T-cell (primary cell): Measurements from ENCODE around the gene BABAM2. TPM values are rescaled to one million over a fixed set of nuclear protein-coding genes. Genes with fewer than 3 reads are reported as not detected.

Experiments
- ATAC-seq, 4 experiments: fragments of 200-7000 bp in 3 of 4; fragments of 150-1000 bp in 1 of 4; cut with Tn5 transposase; replicated peaks in 1 of 4; 1 replicate in 3 of 4; 2 replicates in 1 of 4; pipeline ENCODE4 v1.10.0; 2021; ENCODE audit warnings: moderate library complexity in 3 of 4, mild to moderate bottlenecking in 2 of 4, moderate number of reproducible peaks in 1 of 4
- CTCF ChIA-PET, 2 donors: fragments of 300-600 bp; sonication (Branson Sonifier 250); formaldehyde crosslinking; loops; one replicate each; lab custom pipeline; 2022; ENCODE audit warnings: antibody characterized with exemption in 2 of 2; lab: Charles Lee
- POLR2A ChIA-PET, 2 donors: fragments of 300-600 bp; sonication (Branson Sonifier 250); formaldehyde crosslinking; loops; one replicate each; lab custom pipeline; 2022; ENCODE audit warnings: antibody characterized with exemption in 2 of 2; lab: Charles Lee
- DNase-seq, 35 experiments: peaks; one replicate each; pipeline versions ENCODE4 v3.0.0 to v3.0.0-alpha.2; 2013 to 2023
- H3K27ac ChIP-seq: one replicate; pipeline ENCODE4 v1.5.1; 2013; ENCODE audit warnings: low read length
- H3K27me3 ChIP-seq, 2 experiments: replicated peaks in 1 of 2; 1 replicate in 1 of 2; 2 replicates in 1 of 2; pipeline versions ENCODE4 v1.6.1 to v1.7.0; 2013; ENCODE audit warnings: low read length in 1 of 2, mixed read lengths in 1 of 2; ENCODE audit not compliant: control insufficient read depth in 2 of 2, insufficient read depth in 2 of 2; ENCODE audit errors: extremely low read depth in 1 of 2
- H3K36me3 ChIP-seq, 2 donors: 1 replicate in 1 of 2; 2 replicates in 1 of 2; pipeline versions ENCODE4 v1.6.1 to v1.7.0; 2013; ENCODE audit warnings: low read length in 1 of 2; ENCODE audit not compliant: control insufficient read depth in 2 of 2, insufficient read depth in 1 of 2; ENCODE audit errors: extremely low read depth in 1 of 2
- H3K4me1 ChIP-seq, 2 experiments: 1 replicate in 1 of 2; 2 replicates in 1 of 2; pipeline versions ENCODE4 v1.6.1 to v1.7.0; 2013; ENCODE audit warnings: low read length in 2 of 2, mixed read lengths in 1 of 2; ENCODE audit not compliant: insufficient read depth in 2 of 2, control insufficient read depth in 1 of 2; ENCODE audit errors: extremely low read depth in 1 of 2
- H3K4me3 ChIP-seq, 2 donors: 1 replicate in 1 of 2; 2 replicates in 1 of 2; pipeline versions ENCODE4 v1.5.1 to v1.7.0; 2013; ENCODE audit warnings: mild to moderate bottlenecking in 2 of 2, low read length in 1 of 2, moderate library complexity in 1 of 2; ENCODE audit not compliant: control insufficient read depth in 1 of 2; ENCODE audit errors: extremely low read depth in 1 of 2
- H3K9me3 ChIP-seq: 2 replicates; pipeline ENCODE4 v1.7.0; 2013
- H3K27ac Mint-ChIP-seq, 2 donors: one replicate each; pipeline ENCODE4 v1.8.0; 2020 to 2021; ENCODE audit warnings: mild to moderate bottlenecking in 2 of 2, mixed read lengths in 2 of 2
- H3K27me3 Mint-ChIP-seq, 2 donors: one replicate each; pipeline ENCODE4 v1.8.0; 2021 to 2022; ENCODE audit warnings: mixed read lengths in 2 of 2
- H3K36me3 Mint-ChIP-seq: one replicate; pipeline ENCODE4 v1.8.0; 2021; ENCODE audit warnings: mixed read lengths
- H3K4me1 Mint-ChIP-seq, 3 donors: one replicate each; pipeline ENCODE4 v1.8.0; 2020 to 2022; ENCODE audit warnings: mixed read lengths in 3 of 3, mild to moderate bottlenecking in 1 of 3
- H3K4me3 Mint-ChIP-seq, 3 donors: one replicate each; pipeline ENCODE4 v1.8.0; 2020 to 2022; ENCODE audit warnings: mild to moderate bottlenecking in 3 of 3, mixed read lengths in 3 of 3, moderate library complexity in 3 of 3
- H3K9me3 Mint-ChIP-seq, 3 donors: one replicate each; pipeline ENCODE4 v1.8.0; 2020 to 2022; ENCODE audit warnings: mixed read lengths in 3 of 3
- WGBS: methylation state at CpG from one replicate; pipeline ENCODE4 v1.1.5; 2013; ENCODE audit warnings: missing lambda C conversion rate; ENCODE audit not compliant: insufficient coverage; 5-methylcytosine and 5-hydroxymethylcytosine counted together
- total RNA-seq, 35 experiments: library from RNA in 6 of 35; stranded (reverse) in 6 of 35; fragments of 120-200 nt in 1 of 35; gene quantifications; one replicate each; pipeline versions ENCODE4 v1.2.1 to v1.2.4 and lab custom pipeline; 2013 to 2026

The BABAM2 gene
- total RNA-seq, 5 donors from 2014 or later (not counting 1 experiment from before 2014, with no cell fraction given): 28.4 to 45.2 (median 37.4) TPM

- DNase-seq: no peak
- no peaks in the 10 kb centered on the region for H3K4me1 ChIP-seq
- WGBS: 100% methylated on average over 1 of the region's 4 CpGs
- H3K36me3 Mint-ChIP-seq: peaks cover 46% of the 10 kb centered on the region
- peaks cover 16 to 25% (median 22%) of the 10 kb centered on the region in 3 donors for H3K4me1 Mint-ChIP-seq
- no peak for ATAC-seq
- H3K27ac Mint-ChIP-seq: peak overlapping the region in 1 of 2 donors; percentile 13
- H3K9me3 Mint-ChIP-seq: no peaks in the 10 kb centered on the region
- H3K9me3 ChIP-seq: no peaks in the 10 kb centered on the region
- H3K27me3 ChIP-seq: no peaks in the 10 kb centered on the region
- H3K4me3 Mint-ChIP-seq: no peak overlapping the region
- H3K36me3 ChIP-seq: peaks cover 0 to 9% of the 10 kb centered on the region in 2 donors
- H3K27ac ChIP-seq: no peak overlapping the region
- no peaks in the 10 kb centered on the region for H3K27me3 Mint-ChIP-seq
- H3K4me3 ChIP-seq: no peak overlapping the region
- CTCF ChIA-PET: no interaction called here
- POLR2A ChIA-PET: interaction anchor here in 1 of 2 donors (0.6 to 0.7 kb wide), 2 partner anchors 29 to 33 kb away, joined by 3 to 5 read pairs; no protein-coding TSS in a partner anchor
Measured at GRCh38 chr2:27925766-27926472, 35.4 kb downstream of the BABAM2 start.

DNA sequence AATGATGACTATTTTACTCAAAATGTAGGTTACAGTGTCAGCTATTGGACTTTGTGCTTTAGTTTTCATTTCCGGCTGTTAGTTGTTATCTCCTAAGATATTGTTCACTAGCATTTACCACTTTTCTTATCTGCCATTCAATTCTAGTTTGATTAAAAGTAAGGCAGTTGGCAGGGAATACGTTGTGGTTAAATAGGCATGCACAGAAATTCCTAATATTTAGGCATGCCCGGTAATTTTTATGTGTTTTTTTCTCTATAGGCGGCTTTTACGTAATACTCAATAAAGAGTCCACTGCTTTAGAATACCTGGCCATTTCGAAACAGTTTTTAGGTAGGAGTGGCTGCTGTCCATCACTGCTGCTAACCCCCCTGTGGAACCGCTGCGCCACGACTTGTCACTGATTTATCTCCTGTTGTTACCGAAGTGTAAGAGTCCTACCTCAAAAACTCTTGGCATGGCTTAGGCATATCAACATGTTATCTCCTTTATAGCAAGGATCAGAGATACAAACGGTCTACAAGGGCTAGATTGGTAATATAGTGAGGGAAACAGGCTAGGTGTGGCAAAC lies 39.5 kb downstream of the BABAM2 start:
- Histone ChIP-seq H3K36me3 (peaks cover 0 to 9% of the 10 kb centered on the region in 2 donors), H3K27me3 (no peaks in the 10 kb centered on the region), H3K27ac (no peak overlapping the region), H3K4me1 (no peaks in the 10 kb centered on the region), H3K9me3 (no peaks in the 10 kb centered on the region), H3K4me3 (no peak overlapping the region)
- ChIA-PET POLR2A (no interaction called here), CTCF (no interaction called here)
- no peak overlapping the region for H3K27ac Mint-ChIP-seq
- peaks cover 14 to 31% (median 20%) of the 10 kb centered on the region in 3 donors for H3K4me1 Mint-ChIP-seq
- 80% methylated on average over 2 of the region's 11 CpGs for WGBS
- peaks cover 57% of the 10 kb centered on the region for H3K36me3 Mint-ChIP-seq
- H3K9me3 Mint-ChIP-seq: no peaks in the 10 kb centered on the region
- no peaks in the 10 kb centered on the region for H3K27me3 Mint-ChIP-seq
- DNase-seq: no peak
- no peak for ATAC-seq
- no peak overlapping the region for H3K4me3 Mint-ChIP-seq

- Histone ChIP-seq H3K9me3 (no peaks in the 10 kb centered on the region), H3K4me3 (no peak overlapping the region), H3K27ac (no peak overlapping the region), H3K27me3 (no peaks in the 10 kb centered on the region), H3K4me1 (no peaks in the 10 kb centered on the region), H3K36me3 (peaks cover 0 to 9% of the 10 kb centered on the region in 2 donors)
- Mint-ChIP-seq H3K27ac (no peak overlapping the region), H3K4me3 (no peak overlapping the region), H3K36me3 (peaks cover 50% of the 10 kb centered on the region), H3K9me3 (no peaks in the 10 kb centered on the region), H3K27me3 (no peaks in the 10 kb centered on the region), H3K4me1 (peaks cover 5 to 16% (median 12%) of the 10 kb centered on the region in 3 donors)
- ATAC-seq (no peak), DNase-seq (no peak)
- POLR2A ChIA-PET: interaction anchor here in 1 of 2 donors (0.7 to 1.0 kb wide), 2 partner anchors 11 to 282 kb away, joined by 3 read pairs; no protein-coding TSS in a partner anchor
- CTCF ChIA-PET: interaction anchor here in 1 of 2 donors (0.6 to 0.9 kb wide), 2 partner anchors 14 to 32 kb away, joined by 3 read pairs; no protein-coding TSS in a partner anchor
- WGBS: 100% methylated on average over 1 of the region's 4 CpGs
Measured at GRCh38 chr2:27931361-27931950, 40.9 kb downstream of the BABAM2 start.

DNA sequence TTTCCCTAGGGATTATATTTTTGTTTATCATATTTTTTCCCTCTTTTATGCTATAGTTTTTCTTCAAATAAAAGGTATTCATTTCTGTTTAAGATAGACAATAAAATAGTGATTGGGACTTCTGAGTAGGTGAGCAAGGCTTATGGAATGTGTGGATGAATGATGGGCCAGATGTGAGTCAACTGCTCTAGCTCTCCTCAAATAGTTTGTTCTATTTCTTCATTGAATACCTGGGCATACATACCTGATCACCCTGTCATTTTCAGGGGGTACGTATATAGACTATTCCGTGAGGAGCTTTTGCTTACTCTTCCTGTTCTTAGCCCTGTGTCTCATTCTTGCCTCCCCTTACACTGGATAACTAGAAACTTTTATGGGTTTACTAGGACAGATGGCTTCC lies 41.9 kb downstream of the BABAM2 start:
- Histone ChIP-seq H3K4me1 (no peaks in the 10 kb centered on the region), H3K27ac (no peak overlapping the region), H3K9me3 (no peaks in the 10 kb centered on the region), H3K27me3 (no peaks in the 10 kb centered on the region), H3K4me3 (no peak overlapping the region), H3K36me3 (peaks cover 0 to 9% of the 10 kb centered on the region in 2 donors)
- H3K36me3 Mint-ChIP-seq: peaks cover 48% of the 10 kb centered on the region
- H3K9me3 Mint-ChIP-seq: no peaks in the 10 kb centered on the region
- no peaks in the 10 kb centered on the region for H3K27me3 Mint-ChIP-seq
- no peak overlapping the region for H3K4me3 Mint-ChIP-seq
- 100% methylated on average over 1 of the region's 2 CpGs for WGBS
- H3K4me1 Mint-ChIP-seq: peaks cover 8 to 14% (median 10%) of the 10 kb centered on the region in 3 donors
- no peak for ATAC-seq
- H3K27ac Mint-ChIP-seq: no peak overlapping the region
- DNase-seq: no peak
- POLR2A ChIA-PET: no interaction called here
- CTCF ChIA-PET: interaction anchor here in 1 of 2 donors (0.5 kb wide), 1 partner anchor 20 kb away, joined by 3 read pairs; no protein-coding TSS in a partner anchor

DNA sequence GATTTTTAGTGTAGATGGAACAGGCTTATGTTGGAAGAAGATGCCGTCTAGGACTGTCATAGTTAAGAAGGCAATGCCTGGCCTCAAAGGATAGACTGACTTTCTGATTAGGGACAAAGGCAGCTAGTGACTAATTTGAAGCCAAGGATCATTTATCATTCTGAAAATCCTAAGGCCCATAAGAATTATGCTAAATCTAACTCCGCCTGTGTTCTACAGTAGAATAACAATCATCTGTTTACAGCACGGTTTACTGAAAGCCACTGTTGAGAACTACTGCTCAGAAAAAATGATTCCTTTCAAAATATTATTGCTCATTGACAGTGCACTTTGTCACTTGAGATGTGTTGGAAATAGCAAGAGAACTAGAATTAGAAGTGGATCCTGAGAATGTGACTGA lies 44.5 kb downstream of the BABAM2 start:
- Mint-ChIP-seq H3K36me3 (peaks cover 48% of the 10 kb centered on the region), H3K27ac (no peak overlapping the region), H3K4me1 (peaks cover 15 to 21% (median 17%) of the 10 kb centered on the region in 3 donors), H3K27me3 (no peaks in the 10 kb centered on the region), H3K4me3 (no peak overlapping the region), H3K9me3 (no peaks in the 10 kb centered on the region)
- 100% methylated on average over 1 of the region's 3 CpGs for WGBS
- no peak for ATAC-seq
- no peak for DNase-seq
- Histone ChIP-seq H3K9me3 (no peaks in the 10 kb centered on the region), H3K4me1 (no peaks in the 10 kb centered on the region), H3K36me3 (peaks cover 0 to 6% of the 10 kb centered on the region in 2 donors), H3K27me3 (no peaks in the 10 kb centered on the region), H3K4me3 (no peak overlapping the region), H3K27ac (no peak overlapping the region)
- CTCF ChIA-PET: no interaction called here
- POLR2A ChIA-PET: no interaction called here

GRCh38 chr2:27940090-27940671 lies 49.7 kb downstream of the BABAM2 start:
- CTCF ChIA-PET: interaction anchor here in 1 of 2 donors (0.6 kb wide), 1 partner anchor 74 kb away, joined by 5 read pairs; no protein-coding TSS in a partner anchor
- WGBS: 100% methylated on average over 1 of the region's 2 CpGs
- Histone ChIP-seq H3K9me3 (no peaks in the 10 kb centered on the region), H3K27me3 (no peaks in the 10 kb centered on the region), H3K4me3 (no peak overlapping the region), H3K4me1 (no peaks in the 10 kb centered on the region), H3K27ac (no peak overlapping the region), H3K36me3 (no peaks in the 10 kb centered on the region)
- H3K27me3 Mint-ChIP-seq: no peaks in the 10 kb centered on the region
- DNase-seq: no peak
- no peak overlapping the region for H3K4me3 Mint-ChIP-seq
- H3K36me3 Mint-ChIP-seq: peaks cover 29% of the 10 kb centered on the region
- no peak overlapping the region for H3K27ac Mint-ChIP-seq
- H3K9me3 Mint-ChIP-seq: no peaks in the 10 kb centered on the region
- POLR2A ChIA-PET: no interaction called here
- ATAC-seq: no peak
- peaks cover 12 to 21% (median 16%) of the 10 kb centered on the region in 3 donors for H3K4me1 Mint-ChIP-seq
